Right hindlimb (tissue), 1 donor: ENCODE results near the gene SNRPB2.

Source experiments
- DNase-seq: peaks from one replicate; pipeline ENCODE4 v3.0.0-alpha.2; 2018

The SNRPB2 gene

DNA sequence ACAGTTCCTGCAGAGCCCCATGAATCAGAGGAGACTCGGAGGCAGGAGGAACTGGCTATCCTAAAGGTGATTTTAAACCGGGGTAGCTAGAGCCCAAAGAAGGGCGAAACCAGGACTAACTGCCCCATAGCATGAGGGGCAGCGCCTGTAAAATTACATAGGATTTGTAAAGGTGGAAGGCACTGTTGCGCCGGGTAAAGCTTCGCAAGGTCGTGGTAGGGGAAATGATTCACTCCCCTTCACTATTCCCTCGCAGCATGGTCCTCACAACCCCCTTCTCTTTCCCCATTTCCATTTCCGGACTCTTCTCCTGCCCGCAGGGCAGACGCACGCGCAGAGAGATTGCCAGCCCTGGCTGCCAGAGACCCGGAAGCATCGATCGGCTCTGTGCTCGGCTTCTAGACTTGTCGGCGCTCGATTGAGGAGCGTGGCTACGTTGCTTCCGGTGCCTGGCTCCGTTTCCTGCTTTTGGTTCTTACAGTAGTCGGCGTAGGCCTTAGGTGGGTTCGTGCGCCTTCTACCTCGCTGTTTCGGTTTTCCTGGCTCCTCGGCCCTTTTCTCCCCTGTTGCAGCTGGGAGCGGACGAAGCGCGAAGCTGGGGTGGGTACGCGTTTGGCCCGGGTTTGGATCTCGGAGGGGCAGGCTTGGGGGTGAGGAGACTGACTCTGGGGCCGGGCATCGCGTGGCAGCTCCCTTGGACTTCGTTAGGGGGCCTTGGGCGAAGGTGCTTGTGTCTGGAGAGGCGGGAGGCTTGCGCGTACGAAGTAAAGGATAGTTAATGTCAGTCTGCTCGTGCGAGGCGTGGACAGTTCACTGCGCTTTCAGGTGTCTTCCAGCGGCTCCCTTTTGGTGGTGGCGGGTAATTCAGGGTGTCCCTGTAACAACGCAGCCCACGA is at the start of gene SNRPB2:
SNRPB2 (plus strand) TSS at position 462 of the 896 bp plus-strand sequence. CDS start 1,677 bp downstream, outside the sequence.
- DNase-seq = peak; percentile 96

DNA sequence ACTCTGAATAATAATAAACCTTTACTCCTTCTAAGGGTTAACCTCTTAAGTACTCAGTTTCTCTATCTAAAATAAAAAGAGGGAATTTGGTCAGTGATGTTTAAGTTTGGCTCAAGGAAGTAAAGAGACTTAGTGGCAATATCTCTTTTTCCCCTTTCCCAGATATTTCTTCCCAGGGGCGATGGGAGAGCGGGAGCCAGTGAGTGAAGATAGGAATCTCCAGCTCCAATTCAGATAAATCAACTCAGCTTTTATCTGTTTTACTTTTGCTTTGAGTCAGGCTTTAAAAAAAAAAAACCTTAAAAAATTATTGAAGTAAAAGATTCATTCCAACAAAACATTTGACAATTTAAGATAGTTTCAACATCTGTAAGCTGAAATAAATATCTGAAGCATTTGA is 45.4 kb upstream of the SNRPB2 start:
- DNase-seq = no peak

DNA sequence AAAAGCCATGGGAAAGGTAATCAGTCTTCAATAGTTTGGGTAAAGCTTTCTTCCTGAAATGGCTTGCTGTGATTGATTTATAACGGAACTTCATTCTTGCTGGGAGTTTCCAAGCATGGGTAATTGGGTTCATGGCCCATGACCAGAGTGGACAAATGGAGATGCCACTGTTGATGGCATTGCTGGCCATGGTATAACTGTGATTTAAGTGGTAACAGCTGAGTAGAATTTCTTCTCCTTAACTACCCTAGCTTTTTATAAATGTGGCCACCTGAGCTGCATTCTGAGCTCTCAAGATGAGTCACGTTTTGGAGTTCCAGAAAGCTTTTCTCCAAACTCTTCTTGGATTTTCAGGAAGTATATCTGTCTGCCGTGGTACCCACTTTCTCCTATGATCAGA is 39.9 kb upstream of the SNRPB2 start:
- DNase-seq = no peak

DNA sequence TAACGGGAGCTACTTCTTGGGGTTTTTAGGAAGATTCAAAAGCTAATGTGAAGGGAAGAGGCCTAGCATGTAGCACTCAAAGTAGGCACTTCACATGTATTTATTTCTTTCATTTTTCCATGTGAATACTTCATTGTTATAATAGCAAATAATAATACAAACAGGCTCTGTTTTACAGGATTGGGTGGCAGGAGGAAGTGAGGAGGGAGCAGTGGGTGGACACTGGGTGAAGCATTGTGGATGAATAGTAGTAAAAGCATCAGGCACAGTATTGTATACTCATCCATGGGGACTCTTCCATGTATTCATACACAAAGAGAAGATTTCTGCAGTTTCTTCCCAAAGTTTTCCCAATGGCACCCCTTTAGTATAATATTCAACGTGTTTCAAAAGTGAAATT is 38.4 kb upstream of the SNRPB2 start:
- DNase-seq = no peak

DNA sequence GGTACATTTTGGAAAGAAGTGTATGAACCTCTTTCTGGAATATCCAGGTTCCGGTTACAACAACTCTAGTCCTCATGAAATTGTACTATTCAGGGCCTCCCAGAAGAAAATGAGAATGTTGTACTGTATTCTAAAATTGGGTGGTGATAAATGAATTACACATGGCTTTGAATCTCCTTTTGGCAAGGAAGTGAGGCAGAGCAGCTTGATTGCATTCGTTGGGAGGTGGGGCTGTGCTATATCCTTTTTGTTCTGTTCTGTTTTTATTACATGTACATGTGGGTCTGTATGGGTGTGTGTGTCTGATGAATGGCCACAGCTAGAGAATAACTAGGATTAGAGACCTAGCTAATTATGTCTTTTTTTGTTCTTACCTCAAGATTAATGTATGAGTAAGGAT is 37.8 kb upstream of the SNRPB2 start:
- DNase-seq = no peak

DNA sequence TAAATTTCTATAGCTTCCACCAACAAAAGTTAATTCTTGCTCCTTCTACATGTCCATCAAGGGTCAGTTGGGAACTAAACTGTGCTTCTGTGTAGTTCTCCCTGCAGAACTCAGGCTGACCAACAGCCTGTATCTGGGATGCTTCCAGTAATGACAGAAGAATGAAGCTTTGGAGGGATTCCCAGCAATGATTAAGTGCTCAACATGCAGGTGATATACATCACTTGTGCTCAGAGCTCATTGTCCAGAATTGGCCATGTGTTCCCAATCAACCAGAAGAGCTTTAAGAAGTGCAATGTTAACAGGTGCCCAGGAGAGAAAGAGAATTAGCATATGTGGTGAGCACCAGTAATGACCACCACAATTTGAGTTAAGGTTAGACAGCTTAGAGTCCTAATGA is 37.4 kb upstream of the SNRPB2 start:
- DNase-seq = no peak

DNA sequence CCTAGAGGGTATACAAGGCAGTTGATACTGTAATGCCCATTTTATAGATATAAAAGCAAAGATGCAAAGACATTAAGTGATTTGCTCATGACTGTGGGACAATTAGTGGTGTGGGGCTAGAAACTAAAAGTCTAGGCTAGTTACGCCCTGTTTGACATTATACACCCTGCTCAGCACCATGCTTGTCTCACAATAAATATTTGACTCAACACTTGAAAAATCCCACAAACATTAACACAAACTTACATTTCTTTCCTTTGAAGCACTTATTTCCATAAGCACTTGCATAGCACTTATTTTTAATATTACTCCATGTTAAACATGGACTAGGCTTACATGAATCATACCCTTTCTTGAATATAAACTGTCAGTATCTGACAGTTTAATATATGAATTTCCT is 36.5 kb upstream of the SNRPB2 start:
- no peak for DNase-seq

DNA sequence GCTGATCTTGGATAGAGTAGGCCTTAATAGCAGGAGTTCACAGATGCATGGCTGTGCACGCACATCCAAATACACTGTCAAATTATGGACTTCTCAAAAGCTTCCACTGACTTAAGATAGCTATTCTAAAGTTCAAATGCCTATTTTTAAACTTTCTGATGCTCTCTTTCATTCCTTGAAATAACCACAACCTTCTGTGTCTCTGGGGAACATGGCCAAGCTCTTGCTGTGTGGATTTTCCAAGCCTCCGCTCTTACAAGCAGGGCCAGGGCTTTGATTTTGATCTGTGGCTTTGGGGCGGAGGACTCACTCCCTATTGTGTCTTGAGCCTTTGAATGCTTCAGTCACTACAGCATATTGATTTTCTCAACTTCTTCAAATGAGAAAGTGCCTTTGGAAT is 35.7 kb upstream of the SNRPB2 start:
- no peak for DNase-seq

DNA sequence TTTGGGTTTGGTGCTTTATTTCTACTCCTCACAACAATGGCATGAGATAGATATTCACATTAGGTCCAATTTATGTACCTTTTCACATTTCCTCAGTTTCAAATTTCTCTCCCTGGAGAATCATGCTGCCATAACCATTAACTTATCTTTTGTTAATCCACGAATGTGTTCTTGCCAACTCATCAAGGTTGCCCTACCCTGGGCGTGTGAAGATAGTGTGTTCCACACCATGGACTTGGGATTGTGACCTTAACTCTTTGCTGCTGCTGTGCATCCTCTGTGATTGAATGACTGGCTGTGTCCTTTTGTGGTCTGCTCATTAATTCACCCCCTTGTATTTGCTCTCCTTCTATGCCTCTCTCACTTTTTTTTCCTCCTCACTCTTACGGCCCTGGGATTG is 34.2 kb upstream of the SNRPB2 start:
- no peak for DNase-seq

DNA sequence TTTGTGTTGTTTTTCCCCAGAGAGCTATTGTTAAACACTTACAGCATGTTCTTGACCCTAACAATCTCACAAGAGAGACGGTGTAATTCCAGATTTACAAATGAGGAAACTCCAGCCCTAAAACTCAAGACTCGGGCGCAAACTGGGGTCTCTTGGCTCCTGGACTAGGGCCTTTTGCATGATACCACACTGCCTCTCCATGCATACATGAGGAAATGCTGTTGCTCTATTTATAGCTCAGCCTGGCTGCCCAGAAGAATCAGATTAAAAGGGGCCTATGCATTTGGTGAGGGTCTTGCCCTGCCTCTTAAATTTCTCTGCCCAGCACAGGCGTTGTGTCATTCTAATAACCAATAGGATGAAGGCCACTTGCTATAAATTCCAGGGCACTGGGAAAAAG is 30.5 kb upstream of the SNRPB2 start:
- DNase-seq = no peak

DNA sequence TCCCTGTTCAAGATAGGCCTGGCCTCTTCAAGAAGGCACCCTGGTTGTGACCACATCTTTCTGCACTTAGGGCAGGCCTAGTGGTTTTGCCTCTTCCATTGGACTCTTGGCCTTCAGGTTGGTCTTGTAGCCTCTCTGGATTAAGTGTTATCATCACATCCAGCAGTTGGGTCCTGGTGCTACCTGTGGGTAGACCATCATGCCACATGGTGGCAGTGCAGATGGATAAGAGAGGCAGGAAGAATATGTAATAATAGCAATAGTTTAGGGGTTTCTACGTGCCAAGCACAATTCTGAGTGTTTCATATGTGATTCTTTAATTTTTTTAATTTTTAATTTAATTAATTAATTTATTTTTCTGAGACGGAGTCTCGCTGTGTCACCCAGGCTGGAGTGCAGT is 28.5 kb upstream of the SNRPB2 start:
- DNase-seq = no peak

DNA sequence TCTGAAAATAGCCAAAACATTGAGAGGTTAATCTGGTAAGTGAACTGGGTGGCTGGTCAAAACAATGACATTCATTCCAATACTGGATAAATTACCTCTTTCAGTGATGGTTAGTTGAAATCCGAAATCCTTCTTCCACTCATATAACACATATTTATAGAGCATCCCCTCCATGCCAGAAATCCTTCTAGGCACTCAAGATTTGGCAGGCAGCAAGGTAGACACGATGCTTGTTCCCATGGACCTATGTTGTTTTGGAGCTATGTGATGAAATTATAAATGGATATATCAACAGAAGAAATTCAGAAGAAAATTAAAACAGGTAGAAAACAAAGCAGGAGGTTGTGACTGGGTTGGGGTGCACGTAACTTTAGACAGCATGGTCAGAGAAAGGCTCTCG is 26.3 kb upstream of the SNRPB2 start:
- no peak for DNase-seq

DNA sequence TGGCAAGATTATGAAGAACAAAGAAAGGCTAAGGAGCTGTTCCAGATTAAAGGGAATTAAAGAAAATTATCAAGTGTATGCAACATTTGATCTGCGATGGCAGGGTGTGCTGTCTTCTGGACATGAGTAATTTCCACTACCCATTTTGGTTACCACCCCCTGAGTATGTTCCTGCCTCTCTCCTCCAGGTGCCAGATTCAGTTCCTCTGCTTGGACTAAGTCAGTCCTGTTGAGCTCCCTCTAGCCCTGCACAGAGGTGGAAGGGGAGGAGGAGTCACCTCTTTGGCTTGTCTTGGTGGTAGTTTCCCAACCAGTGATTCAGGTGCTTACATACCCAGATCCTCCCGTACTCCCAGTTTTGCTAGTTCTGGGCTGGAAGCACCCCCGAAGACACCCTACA is 22.2 kb upstream of the SNRPB2 start:
- DNase-seq = no peak

DNA sequence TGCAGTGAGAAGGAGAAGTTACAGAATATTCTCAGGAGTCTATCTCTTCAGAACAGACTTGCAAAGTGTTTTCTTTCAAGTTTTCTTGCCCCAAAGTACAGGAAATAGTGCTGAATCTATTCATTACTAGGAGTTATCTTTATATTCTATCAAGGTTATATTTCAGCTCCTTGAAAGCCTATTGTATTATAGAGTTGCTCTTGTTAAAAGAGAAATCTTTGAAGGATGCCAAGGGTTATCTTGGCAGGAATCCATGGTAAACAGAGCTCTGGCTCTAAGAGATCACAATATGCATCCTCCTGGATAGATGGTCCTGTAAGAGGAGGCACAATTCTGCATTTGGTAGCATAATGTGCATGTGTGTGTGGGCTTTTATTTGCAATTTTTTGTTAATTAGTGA is 21.2 kb upstream of the SNRPB2 start:
- DNase-seq = no peak

DNA sequence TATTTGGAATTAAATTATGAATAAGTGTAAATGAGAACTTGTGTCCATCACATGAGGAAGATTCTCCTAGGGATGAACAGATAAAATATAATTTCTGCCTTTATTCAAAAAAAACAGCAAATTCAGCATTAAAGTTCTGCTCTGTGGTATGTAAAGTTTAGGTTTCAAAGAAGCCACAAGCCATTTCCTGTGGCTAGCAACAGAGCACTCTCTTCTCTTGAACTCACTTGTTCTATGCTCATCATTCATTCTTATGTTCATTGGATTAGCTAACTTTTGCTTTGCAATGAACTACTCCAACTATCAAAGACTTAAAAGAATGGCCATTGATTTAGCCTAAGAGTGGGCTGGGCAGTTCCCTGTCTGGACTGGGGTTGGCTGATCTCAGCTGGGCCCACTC is 20.8 kb upstream of the SNRPB2 start:
- no peak for DNase-seq

DNA sequence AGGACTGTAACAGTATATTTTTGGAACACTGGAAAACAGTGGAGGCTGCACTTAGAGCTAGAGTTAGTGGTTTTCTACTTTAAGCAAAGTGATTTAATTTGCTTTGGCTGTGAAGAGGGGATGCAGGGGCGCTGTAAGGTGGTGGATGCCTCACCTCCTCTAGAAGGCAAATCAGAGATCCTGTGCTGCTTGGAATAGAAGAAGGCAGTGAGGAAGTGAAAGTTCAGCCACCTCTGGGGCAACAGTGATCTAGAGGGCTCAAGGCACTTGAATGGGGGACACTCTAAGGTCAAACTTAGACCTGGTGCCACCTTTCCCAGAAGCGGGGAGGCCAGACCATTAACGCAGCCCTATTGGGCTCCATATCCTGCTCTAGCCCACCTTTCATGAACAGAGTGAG is 19.0 kb upstream of the SNRPB2 start:
- DNase-seq = no peak

DNA sequence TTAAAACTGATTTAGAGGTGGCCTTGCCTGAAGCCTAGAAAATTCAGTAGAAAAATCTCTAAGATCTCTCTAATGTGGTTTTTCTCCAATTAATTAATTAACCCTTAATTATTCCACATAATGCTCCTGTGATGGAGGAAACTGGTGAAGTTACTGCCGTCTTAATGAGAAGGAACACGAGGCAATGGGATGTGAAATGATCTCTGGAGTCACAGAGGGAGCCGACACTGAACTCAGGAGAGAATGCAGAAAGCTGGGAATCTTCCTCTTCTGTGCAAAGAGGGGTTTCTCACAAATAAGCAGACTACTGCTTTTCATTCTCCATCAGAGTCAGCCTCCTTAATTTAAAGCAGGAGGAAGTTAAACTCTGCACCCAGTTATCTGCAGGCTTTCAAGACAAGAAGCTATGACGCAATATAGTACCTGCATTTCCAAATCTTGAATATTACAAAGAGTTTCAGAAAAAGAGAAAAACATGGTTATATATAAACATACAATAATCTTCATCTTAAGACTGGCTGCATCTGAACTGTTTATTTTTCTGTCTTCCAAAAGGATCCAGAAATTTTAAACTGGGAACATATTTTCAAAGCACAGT is 18.1 kb upstream of the SNRPB2 start:
- no peak for DNase-seq

DNA sequence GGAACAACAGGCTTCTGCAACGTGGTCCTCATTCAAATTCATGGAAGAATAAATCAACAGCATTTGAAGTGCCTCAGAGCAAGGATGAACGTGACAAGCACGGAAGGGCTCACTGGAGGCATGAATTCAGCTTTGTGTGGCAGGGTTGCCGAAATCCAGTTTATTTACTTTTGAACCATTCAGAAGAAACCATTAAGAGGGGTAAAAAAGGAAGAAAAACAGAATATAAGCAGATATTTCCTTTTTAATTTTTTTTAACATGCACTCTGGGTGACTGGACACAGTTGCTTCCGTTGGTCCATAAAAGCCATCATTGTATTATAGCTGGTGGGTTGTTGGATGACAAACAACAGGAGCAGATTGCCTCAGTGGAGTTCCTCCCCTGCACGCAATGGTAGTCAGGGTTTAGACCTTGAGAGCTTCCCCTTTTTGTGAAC is 17.3 kb upstream of the SNRPB2 start:
- no peak for DNase-seq

DNA sequence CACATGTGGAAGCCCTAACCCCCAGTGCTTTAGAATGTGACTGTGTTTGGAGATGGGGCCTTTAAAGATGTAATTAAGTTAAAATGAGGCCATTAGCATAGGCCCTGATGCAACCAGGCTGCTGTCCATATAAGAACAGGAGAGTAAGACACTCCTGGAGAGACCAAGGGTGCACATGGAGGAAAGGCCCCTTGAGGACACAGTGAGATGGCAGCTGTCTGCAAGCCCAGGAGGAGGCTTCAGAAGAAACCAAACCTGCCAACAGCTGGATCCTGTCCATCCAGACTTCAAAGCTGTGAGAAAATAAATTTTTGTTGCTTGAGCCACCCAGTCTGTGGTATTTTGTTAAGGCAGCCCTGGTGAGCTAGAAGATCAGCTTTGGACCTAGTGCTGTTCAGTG is 16.8 kb upstream of the SNRPB2 start:
- no peak for DNase-seq

DNA sequence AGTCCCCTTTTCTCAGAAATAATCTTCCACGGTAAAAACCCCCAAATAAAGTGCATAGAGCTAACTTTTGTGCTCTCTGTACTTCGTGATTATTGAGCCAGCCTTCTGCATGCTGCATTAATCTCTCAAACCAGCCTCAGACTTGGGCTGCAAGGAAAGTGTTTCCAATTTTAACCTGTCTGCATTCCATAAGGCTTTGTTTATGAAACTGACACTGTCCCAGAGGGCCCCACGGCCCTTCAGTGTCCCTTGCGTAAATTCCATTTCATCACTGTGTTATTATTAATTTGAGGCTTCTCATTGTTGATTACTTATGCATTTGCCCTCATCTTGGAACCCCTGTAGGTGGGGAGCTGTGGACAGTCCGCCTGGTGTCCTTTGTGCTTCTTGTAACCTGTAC is 15.6 kb upstream of the SNRPB2 start:
- no peak for DNase-seq

DNA sequence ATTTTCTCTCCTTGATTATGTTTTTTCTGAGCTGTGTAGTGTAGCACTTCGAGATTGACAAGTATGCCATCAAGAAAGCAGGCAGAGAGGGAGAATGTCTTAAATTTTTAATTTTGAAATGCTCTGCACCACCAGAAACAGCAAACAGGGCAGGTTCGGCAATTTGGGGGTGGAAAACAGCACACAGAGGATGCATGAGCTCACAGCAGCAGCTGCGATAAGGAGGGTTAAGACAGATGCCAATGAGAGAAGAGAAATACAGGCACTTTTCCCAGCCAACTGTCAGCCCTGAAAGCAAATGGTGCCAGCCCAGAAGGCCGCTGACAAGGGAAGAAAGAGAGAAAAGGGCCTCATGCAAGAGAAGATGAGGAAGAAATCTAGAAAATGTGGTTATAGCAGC is 15.1 kb upstream of the SNRPB2 start:
- peak; percentile 38 for DNase-seq

DNA sequence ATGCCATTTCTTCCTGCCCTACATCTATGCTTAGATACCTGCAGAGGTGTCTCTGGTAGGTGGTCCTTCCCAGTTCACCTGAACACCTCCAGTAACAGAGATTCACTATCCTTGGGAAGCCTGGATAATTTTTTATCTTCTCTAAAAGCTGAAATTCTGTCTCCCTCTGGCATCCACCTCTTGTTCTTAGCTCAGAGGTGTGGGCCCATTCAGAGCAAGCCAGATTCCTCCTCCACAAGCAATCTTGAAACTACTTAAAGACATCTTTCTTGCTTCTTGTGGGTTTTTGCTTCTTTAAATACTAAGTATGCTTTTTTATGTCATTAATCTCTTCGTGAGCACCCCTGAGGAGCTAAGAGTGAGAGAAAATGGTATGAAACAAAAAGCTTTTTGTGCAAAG is 10.4 kb upstream of the SNRPB2 start:
- DNase-seq = no peak

DNA sequence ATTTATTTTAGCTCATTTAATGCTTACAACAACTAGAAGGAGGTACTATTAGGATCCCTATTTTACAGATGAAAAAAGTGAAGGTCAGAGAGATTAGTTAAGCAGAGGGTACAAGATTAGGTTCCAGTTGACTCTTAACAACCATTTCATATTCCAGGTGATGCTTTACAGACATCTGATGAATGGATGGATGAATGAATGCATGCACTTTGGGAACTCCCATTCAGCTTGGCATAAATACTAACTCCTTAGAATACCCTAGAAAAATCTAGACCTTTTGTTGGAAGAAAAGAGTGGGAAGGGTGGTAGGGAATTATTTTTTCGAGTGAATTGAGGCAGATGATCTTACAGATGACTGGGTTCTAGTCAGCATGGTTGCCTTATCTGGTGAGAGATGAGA is 746 bp upstream of the SNRPB2 start:
- DNase-seq = no peak

DNA sequence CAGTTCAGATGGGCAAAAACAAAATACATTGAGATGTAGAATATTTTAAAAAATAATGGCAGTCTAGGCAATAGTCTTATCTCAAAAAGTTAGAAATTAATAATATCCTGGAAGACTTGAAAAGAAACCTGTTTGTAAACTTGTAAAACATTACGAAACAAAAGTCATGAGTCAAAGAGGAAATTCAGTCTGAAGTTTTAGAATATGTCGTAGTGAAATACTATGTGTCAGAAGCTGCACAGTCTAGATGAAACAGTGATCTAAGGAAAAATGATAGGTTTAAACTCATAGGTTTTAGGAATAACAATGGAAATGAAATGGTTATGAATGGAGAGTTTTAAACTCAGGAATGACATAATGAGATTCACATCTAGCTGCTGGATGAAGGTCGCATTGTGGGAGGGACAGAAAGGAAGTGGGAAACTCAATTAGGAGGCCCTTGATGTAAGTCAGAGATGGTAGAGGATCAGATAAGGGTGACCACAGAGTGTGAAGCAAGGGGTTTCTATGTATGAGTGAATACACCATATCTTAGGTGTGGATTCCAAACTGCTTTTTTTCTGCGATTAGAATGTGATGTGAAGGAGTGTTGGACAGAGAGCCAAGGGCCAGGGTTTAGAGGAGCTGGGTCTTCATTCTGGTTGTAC is 2.8 kb downstream of the SNRPB2 start:
- DNase-seq = no peak
